Measurements from ENCODE around the gene NUB1. TPM values are rescaled to one million over a fixed set of nuclear protein-coding genes. Genes with fewer than 3 reads are reported as not detected.

Gene NUB1
- total RNA-seq, 1 donor from 2014 or later, result 32.6 TPM

- no peak for DNase-seq (ENCODE audit: low spot score)
- intact Hi-C loops (cut with DNase I), result no loop called here
Measured at GRCh38 chr7:151427705-151428377, 86.2 kb downstream of the NUB1 start.

Other genes starting within 250 kb of the NUB1 start
- 0.57 TPM for gene GBX1, start 174.1 kb upstream of the NUB1 start, total RNA-seq
- 17.3 TPM for gene ASB10, start 154.6 kb upstream of the NUB1 start, total RNA-seq
- not detected for gene H2BK1, start 131.3 kb upstream of the NUB1 start, total RNA-seq
- 28.8 TPM for gene ABCF2, start 114.6 kb upstream of the NUB1 start, total RNA-seq
- gene CHPF2, start 109.3 kb upstream of the NUB1 start, total RNA-seq, result 31.0 TPM
- 112 TPM for gene SMARCD3, start 93.1 kb upstream of the NUB1 start, total RNA-seq
- not detected for gene WDR86, start 68.2 kb downstream of the NUB1 start, total RNA-seq
- gene CRYGN, start 98.3 kb downstream of the NUB1 start, total RNA-seq, result not detected
- gene RHEB, start 178.1 kb downstream of the NUB1 start, total RNA-seq, result 113 TPM